Occipital lobe (tissue), 2 donors: ENCODE measurements around the gene HDAC4. TPM values are rescaled to one million over a fixed set of nuclear protein-coding genes. Genes with fewer than 3 reads are reported as not detected.
A peak's percentile ranks its signal among the peaks of the same experiment; 100 is the strongest.

ENCODE experiments used
- DNase-seq: peaks from one replicate; lab custom pipeline; 2025; lab: John Stamatoyannopoulos, UW
- total RNA-seq: library from RNA; depleted of rRNA; stranded (reverse); fragments of >200 nt; gene quantifications from one replicate; pipeline ENCODE4 v1.2.3, GENCODE V29; 2014

HDAC4 gene
- total RNA-seq, 1 donor from 2014 or later, result 30.9 TPM

DNA sequence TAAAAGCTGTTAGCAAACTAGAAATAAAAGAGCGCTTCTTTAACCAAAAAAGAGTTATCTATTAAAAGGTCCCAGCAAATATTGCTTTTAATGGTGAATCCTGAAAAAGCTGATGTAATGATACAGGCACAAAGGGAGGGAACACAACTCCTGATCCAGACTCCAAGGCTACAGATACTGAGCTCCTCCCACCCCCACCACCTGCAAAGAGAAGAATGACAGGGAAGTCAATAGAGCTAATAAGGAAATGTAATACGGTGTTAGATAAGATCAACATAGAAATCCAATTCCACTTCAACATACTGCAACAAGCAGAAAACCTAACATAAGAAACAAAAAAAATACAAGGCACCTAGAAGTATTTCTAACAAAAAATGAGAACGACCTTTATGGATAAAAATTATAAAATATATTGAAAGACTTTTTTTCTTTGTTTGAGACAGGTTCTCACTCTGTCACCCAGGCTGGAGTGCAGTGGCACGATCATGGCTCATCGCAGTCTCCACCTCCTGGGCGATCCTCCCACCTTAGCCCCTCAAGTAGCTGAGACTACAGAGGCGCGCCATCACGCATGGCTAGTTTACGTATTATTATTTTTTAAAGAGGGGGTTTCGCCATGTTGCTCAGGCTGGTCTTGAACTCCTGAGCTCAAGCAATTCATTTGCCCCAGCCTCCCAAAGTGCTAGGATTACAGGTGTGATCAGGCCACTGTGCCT is 192.2 kb downstream of the HDAC4 start:
- no peak for DNase-seq

- DNase-seq, result no peak
Measured at GRCh38 chr2:239206851-239207250, 194.0 kb downstream of the HDAC4 start.

- no peak for DNase-seq
Measured at GRCh38 chr2:239206042-239206441, 194.8 kb downstream of the HDAC4 start.

DNA sequence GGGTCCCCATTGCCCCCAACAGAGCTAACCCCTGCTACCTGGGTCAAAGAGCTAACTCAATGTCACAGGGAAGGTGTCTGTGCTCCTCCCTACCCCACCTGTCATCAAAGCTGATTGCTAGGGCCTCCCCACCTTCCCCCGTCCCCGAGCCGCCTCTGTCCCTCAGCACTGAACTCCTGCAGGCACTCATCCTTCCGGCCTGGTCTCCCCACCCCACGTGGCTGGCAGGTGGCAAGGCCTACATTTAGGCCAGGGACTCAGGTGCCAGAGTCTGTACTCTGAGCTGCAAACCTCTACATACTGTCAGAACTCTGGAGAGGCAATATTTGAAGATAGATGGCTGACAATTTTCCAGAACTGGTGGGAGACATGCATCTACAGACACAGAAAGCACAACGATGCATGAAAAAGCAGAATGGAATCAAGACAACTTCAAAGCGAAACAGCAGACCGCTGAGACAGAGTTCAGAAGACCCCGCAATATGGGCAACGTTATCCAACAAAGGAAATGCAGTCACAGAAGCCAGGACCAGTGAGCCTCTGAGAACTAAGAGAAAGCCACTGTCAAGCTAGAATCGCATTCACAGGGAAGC is 195.8 kb downstream of the HDAC4 start:
- no peak for DNase-seq

GRCh38 chr2:239204136-239204875 is 196.5 kb downstream of the HDAC4 start:
- no peak for DNase-seq

DNA sequence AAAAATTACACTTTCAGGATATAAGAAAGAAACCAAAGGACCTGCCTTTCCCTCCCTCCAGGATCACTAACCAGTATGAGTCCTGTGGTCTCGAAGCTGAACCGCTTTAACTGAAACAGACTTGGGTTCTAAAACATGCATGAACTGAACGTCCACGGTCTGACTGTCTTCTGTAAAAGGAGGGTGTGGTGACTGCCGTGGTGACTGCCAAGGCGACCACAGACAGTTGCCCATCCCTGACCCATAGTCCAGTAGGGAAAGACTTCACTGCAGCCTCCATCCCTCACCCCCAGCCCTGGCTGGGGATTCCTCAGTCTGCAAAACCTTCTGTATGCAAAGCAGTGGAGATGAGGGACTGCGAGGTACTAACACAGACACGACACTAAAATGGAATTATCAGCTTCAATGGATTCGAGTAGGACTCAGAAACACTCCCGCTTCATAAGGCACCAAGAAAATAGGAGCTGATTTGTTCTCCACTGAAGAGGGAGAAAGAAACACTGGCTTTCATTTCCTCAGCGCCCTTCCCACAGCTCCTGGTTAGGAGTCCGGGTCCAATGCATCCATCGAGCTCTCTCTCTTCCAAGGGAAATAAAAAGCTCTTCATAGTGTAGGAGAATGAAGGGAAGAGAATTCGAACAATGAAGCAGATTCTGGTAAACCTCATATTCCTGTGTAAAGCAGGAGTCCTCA is 197.2 kb downstream of the HDAC4 start:
- DNase-seq, result no peak

- DNase-seq, result no peak
Measured at GRCh38 chr2:239202836-239203235, 198.0 kb downstream of the HDAC4 start.

- DNase-seq, result no peak
Measured at GRCh38 chr2:239202343-239202742, 198.5 kb downstream of the HDAC4 start.

- no peak for DNase-seq
Measured at GRCh38 chr2:239201884-239202283, 198.9 kb downstream of the HDAC4 start.

DNA sequence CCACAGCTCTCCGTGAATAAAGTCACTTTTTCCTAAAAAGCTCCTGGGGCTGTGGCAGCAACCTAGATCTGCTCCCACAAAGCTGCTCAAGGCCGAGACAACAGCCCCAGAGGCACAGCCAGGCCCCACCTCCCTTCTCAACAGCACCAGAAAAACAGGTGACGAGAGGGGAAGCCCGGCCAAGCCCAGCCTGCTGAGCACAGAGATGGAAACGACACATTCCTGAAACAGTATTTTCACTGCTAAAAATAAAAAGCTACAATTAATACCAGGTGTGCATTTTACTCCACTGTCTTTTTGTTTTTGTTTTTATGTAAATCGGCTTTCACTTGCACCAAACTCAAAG is 199.3 kb downstream of the HDAC4 start:
- no peak for DNase-seq

- no peak for DNase-seq
Measured at GRCh38 chr2:239200646-239201530, 199.9 kb downstream of the HDAC4 start.

DNA sequence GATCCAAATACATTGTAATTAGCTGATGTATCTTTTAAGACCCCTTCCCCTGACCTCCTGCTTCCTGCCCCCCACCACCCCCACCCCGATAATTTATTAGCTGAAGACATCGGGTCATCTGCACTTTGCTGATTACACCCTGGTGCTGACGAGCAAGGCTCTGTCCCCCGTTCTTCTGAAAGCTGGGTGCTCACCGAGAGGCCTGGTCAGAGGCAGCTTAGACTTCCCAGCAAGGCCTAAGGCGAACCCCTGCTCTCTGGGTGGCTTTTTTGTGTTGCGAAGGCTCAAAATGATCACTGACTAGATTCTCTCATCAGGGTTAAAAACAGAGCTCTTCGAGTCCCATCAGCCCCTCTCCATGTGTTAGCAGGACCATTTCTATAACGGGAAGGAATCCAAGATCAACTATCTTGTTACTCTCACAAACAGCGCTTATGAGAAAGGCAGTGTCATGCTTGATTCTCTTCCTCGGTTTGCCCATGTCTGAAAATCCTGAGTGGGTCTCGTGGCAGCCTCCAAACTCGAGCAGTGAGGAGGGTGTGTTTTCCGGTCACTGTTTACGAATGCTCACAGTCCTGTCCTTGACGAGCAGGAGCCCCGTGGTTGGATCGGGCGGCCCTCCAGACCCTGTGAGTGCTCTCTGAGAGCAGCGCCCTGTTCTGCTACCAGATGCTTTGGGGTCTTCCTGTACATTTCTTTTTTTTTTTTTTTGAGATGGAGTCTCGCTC is 201.6 kb downstream of the HDAC4 start:
- DNase-seq, result no peak

GRCh38 chr2:239198221-239198620 is 202.6 kb downstream of the HDAC4 start:
- DNase-seq, result no peak

- DNase-seq, result no peak
Measured at GRCh38 chr2:239197146-239197545, 203.7 kb downstream of the HDAC4 start.

DNA sequence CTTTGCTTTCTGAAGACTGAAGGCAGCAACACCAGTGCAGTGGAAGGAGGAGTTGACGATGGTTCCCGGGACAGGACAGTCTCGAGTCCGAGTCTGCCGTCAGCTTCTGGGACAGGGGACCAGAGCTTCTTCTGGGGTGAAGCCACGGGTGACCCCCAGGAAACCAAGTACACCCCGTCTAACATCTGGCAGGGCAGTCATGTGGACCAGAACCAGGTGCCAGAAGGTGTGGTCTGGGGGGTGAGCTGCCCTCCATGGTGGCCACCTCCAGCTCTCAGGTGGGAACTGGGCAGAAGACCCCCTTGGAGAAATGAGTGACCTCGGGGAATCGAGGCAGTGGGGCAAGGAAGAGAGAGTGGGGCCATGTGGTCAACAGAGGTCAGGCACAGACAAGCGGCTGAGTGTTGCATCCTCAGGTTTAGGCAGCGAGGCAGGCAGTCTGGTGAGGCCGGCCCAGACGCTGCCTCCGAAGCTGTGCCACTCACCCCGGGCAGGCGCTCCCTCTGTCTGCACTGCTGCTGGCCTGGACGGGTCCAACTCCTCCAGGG is 204.3 kb downstream of the HDAC4 start:
- DNase-seq, result no peak

- no peak for DNase-seq
Measured at GRCh38 chr2:239195992-239196391, 204.8 kb downstream of the HDAC4 start.

DNA sequence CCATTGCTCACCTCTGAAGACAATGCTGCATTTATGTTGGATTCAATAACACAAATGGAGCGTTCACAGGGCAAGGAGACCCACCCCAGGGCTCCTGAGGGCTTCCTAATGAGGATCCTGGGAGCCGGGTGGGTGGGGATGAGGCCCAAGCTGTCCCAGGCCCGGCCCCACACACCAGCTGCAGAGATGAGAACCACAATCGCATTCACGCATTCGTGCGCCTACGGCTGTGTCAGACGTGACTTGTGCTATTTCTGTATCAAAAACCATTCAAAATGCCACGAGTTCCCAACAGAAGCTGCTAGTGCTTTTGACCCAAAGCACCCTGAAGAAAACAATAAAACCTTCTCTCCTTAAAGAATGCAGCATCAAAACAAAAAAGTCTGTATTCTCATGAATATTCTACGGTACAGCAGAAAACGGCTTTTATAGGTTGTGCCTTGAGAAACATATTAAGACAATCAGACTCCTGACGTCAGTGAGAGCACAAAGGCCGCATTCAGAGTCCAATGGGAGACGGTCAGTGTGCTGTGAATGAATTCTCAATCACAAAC is 205.4 kb downstream of the HDAC4 start:
- peak; percentile 53 for DNase-seq

DNA sequence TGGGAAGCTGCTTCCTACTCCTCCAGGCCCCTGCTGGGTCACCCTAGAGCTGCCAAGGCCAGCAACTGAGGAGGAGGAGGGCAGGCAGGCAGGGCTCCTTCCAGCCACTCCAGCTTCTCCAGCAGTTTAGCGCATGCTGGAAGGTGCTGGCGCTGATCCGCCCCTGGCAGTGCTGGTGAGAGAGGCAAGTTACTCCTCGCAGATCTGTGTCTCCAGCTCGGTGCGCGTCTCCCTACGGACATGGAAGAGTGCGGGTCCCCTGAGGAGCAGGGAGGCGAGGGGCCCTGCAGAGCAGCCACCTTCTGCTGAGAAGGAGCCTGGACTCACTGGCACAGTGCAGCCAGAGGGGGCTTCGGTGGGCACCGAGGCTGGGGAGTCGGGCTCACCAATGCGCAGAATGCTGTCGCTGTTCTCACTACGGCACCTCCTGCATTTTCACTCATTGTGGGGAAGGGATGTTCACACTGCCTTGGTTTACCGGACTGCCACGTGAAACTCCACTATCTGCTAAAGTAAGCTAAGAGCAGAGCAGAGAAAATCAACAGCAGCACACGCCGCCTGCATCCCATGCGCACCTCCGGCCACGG is 206.0 kb downstream of the HDAC4 start:
- DNase-seq, result no peak

- DNase-seq, result no peak
Measured at GRCh38 chr2:239193925-239194677, 206.7 kb downstream of the HDAC4 start.
